Measurements from ENCODE around the gene PDE4D. TPM values are rescaled to one million over a fixed set of nuclear protein-coding genes. Genes with fewer than 3 reads are reported as not detected.

The PDE4D gene
- total RNA-seq, 4 donors from 2014 or later: 35.0 to 121 (median 63.4) TPM

DNA sequence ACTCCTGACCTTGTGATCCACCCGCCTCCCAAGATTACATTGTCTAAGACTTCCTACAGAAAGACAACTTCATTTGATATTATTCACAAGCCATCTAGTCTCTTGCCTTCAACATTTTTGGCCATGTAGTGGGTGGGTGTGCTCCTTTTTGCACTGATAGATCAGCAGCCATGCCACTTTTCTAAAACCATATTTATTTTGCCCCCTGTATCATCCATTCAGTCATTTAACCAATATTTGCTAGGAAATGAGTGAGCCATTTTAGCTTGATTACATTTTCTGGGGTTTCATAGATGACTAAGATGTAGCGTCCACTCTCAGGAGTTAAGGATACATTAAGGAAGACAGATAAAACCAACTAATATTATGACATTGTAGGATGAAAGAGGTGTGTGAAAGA, 755.0 kb downstream of the PDE4D start:
- ATAC-seq: no peak
- no peak overlapping the region for H3K27ac ChIP-seq

DNA sequence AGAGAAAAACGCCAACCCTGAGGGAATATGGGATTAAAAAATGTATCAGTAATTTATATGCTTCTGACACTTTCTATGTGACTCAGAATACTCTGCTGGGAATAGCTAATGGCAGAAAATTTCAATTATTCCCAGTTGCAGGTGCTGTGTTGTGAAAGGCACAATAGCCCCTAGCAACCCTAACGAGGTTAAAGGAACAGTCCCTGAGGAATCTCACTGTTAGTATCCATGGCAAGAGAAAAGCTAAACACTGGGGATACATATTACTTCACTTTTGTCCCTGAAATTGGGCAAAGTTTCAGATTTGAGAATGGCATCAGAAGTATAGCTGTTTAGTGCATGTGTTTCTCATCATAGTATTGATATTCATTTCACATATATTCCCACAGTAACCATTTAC, 755.7 kb downstream of the PDE4D start:
- TF ChIP-seq EP300 (IDR thresholded peaks at IDR 0.05) (no peak), POLR2A (IDR thresholded peaks at IDR 0.05) (no peak), POLR2AphosphoS5 (IDR thresholded peaks at IDR 0.05) (no peak)
- TF ChIP-seq, protein P1, sequence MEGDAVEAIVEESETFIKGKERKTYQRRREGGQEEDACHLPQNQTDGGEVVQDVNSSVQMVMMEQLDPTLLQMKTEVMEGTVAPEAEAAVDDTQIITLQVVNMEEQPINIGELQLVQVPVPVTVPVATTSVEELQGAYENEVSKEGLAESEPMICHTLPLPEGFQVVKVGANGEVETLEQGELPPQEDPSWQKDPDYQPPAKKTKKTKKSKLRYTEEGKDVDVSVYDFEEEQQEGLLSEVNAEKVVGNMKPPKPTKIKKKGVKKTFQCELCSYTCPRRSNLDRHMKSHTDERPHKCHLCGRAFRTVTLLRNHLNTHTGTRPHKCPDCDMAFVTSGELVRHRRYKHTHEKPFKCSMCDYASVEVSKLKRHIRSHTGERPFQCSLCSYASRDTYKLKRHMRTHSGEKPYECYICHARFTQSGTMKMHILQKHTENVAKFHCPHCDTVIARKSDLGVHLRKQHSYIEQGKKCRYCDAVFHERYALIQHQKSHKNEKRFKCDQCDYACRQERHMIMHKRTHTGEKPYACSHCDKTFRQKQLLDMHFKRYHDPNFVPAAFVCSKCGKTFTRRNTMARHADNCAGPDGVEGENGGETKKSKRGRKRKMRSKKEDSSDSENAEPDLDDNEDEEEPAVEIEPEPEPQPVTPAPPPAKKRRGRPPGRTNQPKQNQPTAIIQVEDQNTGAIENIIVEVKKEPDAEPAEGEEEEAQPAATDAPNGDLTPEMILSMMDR (IDR thresholded peaks at IDR 0.05): no peak
- Histone ChIP-seq H3K27ac (no peak overlapping the region), H3K9me3 (no peaks in the 10 kb centered on the region), H3K36me3 (no peaks in the 10 kb centered on the region), H3K4me1 (no peaks in the 10 kb centered on the region), H3K4me3 (no peak overlapping the region), H3K27me3 (no peaks in the 10 kb centered on the region)
- WGBS, 2 donors (ENCODE audit: low coverage in 1 of 2): 77 to 100% methylated on average over 1 of the region's 2 CpGs
- no peak for ATAC-seq

More for the DNA sequence above, 755.0 kb downstream of the PDE4D start:
- Histone ChIP-seq H3K27me3 (no peaks in the 10 kb centered on the region), H3K36me3 (no peaks in the 10 kb centered on the region), H3K4me3 (no peak overlapping the region), H3K4me1 (peaks cover 0 to under 1% (median 0%) of the 10 kb centered on the region in 3 donors), H3K9me3 (no peaks in the 10 kb centered on the region)
- TF ChIP-seq POLR2AphosphoS5 (IDR thresholded peaks at IDR 0.05) (no peak), POLR2A (IDR thresholded peaks at IDR 0.05) (no peak), EP300 (IDR thresholded peaks at IDR 0.05) (no peak)
- TF ChIP-seq, protein P1 (IDR thresholded peaks at IDR 0.05): no peak
- WGBS, 2 donors (ENCODE audit: low coverage in 1 of 2): 92 to 93% methylated on average over 2 of the region's 2 CpGs

DNA sequence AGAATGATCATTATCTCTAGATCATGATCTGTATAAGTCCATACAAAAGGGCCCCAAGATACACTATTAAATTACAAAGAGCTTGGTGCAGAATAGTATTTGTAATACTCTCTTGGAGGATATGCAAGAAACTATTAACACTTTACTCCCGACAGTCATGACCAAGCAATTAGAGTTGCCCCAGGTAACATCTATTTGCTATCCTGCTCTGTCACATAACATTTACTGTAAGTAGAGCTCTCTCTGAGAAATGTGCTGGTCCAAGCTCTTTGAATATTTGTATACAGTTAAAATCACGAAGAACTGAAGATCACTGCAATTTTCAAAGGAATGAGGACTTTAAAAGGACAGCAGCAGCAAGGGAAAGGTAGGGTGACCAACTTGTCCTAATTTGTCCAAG, 757.0 kb downstream of the PDE4D start:
- H3K27me3 ChIP-seq: no peaks in the 10 kb centered on the region
- WGBS, 2 donors (ENCODE audit: low coverage in 1 of 2): 46 to 92% methylated on average over 1 to 2 of the region's 2 CpGs
- ATAC-seq: no peak
- no peak overlapping the region for H3K4me3 ChIP-seq
- no peaks in the 10 kb centered on the region for H3K9me3 ChIP-seq
- H3K4me1 ChIP-seq: no peaks in the 10 kb centered on the region
- TF ChIP-seq EP300 (IDR thresholded peaks at IDR 0.05) (no peak), POLR2A (IDR thresholded peaks at IDR 0.05) (no peak), POLR2AphosphoS5 (IDR thresholded peaks at IDR 0.05) (no peak)
- TF ChIP-seq, protein P1 (IDR thresholded peaks at IDR 0.05): no peak
- H3K36me3 ChIP-seq: no peaks in the 10 kb centered on the region
- no peak overlapping the region for H3K27ac ChIP-seq

DNA sequence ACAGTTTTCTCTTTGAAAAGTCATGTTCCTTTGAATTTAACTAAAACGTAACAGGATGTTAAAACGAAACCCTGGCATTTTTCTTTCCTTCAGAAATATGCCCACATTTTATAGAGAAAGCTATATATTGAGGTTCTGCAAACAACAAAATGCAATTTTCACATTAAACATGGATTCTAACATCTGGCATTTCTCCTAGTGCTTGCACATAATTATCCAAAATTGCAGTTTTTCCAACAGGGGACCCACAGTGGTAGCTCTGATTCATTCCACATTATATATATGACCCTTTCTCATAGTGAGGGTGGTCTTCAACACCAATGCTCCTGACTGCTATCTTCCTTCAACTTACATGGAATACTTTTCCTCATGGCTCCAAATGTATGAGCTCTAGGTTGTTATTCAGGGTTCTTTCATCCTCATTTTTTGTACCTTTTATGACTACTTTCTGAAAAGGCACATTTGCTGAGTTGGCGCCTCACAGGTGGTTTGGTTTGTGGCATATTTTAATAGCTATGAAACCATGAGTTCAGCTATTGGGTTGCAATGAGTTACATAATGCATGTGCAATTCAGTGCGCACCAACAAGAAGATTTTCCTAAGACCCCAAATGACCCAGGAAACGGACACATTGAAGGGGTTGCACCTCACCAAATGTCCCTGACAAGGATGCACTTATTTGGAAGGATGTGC, 758.9 kb downstream of the PDE4D start:
- Histone ChIP-seq H3K9me3 (no peaks in the 10 kb centered on the region), H3K27ac (no peak overlapping the region), H3K36me3 (no peaks in the 10 kb centered on the region), H3K4me1 (no peaks in the 10 kb centered on the region), H3K27me3 (no peaks in the 10 kb centered on the region), H3K4me3 (no peak overlapping the region)
- WGBS, 2 donors (ENCODE audit: low coverage in 1 of 2): 62 to 87% methylated on average over 5 of the region's 5 CpGs
- no peak for ATAC-seq
- TF ChIP-seq POLR2A (IDR thresholded peaks at IDR 0.05) (no peak), POLR2AphosphoS5 (IDR thresholded peaks at IDR 0.05) (no peak), EP300 (IDR thresholded peaks at IDR 0.05) (no peak)
- TF ChIP-seq, protein P1 (IDR thresholded peaks at IDR 0.05): no peak

DNA sequence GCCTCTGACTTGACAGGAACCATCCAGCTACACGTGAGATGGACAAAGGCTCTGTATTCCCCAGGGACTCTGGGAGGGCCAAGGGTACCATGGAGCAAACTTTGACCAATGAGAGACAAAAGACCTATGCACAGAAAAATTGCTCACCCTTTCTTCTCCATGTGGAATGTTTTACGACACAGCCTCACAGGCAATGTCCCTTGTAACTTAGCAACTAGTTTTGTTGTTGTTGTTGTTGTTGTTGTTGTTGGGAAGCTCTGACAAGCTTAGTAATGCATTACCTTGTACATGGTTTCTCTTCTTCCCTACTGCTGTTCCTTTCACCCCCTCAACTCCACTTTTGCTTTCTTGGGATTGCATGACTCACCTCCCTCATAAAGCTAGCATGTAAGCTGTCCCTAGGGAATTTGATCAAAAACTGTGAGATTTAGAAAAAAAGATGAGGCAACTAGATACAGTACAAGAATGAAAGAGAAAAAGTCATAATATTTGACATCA, 759.7 kb downstream of the PDE4D start:
- no peak for ATAC-seq
- 50% methylated on average over 2 of the region's 2 CpGs; no CpG with 5 or more reads in 1 of the 2 donors for WGBS, 2 donors (ENCODE audit: low coverage in 1 of 2)
- H3K36me3 ChIP-seq: no peaks in the 10 kb centered on the region
- H3K27me3 ChIP-seq: no peaks in the 10 kb centered on the region
- H3K9me3 ChIP-seq: no peaks in the 10 kb centered on the region
- H3K4me1 ChIP-seq: no peaks in the 10 kb centered on the region
- H3K27ac ChIP-seq: no peak overlapping the region
- no peak overlapping the region for H3K4me3 ChIP-seq
- TF ChIP-seq EP300 (IDR thresholded peaks at IDR 0.05) (no peak), POLR2AphosphoS5 (IDR thresholded peaks at IDR 0.05) (no peak), POLR2A (IDR thresholded peaks at IDR 0.05) (no peak)
- TF ChIP-seq, protein P1 (IDR thresholded peaks at IDR 0.05): no peak
